HG02943 (cell line): ENCODE results near the gene CHST5.

Experiments
- ATAC-seq: cut with Tn5 transposase; IDR thresholded peaks from one replicate; pipeline ENCODE4 v1.9.1; 2021; ENCODE audit warnings: mild to moderate bottlenecking, low read depth, moderate library complexity; ENCODE audit not compliant: unreplicated experiment

Gene CHST5

GRCh38 chr16:75481475-75481874 lies 54.4 kb downstream of the CHST5 start:
- ATAC-seq: no peak

- ATAC-seq: no peak
These were observed 56.4 kb downstream of the CHST5 start for GRCh38 chr16:75479421-75479990.
